Activated CD8-positive, alpha-beta memory T cell treated with anti-CD3 and anti-CD28 coated beads for 1 hour (primary cell): ENCODE data around the gene NDST1.

Experiments used
- DNase-seq, 2 donors: peaks; one replicate each; pipeline ENCODE4 v3.0.0-alpha.2; 2020; ENCODE audit warnings: low read depth in 1 of 2; ENCODE audit errors: extremely low read depth in 1 of 2

Gene NDST1

DNA sequence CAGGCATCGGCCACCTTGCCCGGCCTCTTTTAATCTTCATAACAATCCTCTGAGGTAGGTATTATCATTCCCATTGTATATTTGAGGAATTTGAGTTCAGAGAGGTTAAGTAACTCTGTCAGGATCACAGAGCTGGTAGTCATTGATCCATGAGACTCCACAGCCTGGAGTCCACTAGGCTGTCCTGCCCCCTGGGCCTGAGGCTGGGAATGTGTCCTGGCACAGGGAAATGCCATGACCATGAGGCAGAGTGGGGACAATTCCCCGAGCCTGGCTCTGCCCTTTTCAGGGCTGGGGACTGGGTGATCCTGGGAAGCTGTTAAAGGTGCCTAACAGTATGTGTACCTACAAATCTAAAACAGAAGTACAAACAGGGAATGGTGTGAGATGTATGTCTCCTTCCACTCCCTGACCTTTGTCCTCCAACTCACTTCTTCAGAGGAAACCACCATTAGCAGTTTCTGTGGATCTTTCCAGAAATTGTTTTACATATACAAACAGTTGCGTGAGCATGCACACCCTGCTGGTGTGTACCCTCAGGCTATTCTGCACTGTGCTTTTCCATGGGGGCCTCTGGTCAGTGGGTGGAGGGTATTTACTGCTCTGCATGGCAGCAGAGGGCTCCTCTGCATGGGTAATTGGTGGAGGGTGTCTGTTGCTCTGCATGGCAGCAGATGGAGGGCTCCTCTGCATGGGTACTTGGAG, 53.8 kb downstream of the NDST1 start:
- no peak for DNase-seq

DNA sequence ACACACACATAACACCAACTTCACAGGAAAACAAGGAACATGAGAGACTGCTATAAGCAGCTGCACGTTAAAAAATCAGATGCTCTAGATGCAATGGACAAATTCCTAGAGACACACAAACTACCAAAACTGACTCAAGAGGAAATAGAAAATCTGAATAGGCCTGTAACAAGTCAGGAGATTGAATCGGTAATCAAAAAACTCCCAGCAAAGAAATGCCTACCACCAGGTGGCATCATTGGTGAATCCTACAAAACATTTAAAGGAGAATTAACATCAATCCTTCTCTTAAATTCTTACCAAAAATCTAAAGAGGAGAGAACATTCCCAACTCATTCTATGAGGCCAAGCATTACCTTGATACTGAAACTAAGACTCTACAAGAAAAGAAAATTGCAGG, 54.9 kb downstream of the NDST1 start:
- no peak for DNase-seq

DNA sequence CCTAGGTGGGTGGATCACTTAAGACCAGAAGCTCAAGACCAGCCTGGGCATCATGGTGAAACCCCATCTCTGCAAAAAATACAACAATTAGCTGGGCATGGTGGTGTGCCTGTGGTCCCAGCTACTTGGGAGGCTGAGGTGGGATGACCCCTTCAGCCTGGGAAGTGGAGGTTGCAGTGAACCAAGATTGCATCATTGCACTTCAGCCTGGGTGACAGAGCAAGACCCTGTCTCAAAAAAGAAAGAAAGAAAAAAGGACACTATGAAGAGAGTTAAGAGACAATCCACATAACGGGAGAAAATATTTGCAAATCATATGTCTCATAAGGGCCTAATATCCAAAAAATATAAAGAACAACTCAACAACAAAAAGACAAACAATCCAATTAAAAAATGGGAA, 57.9 kb downstream of the NDST1 start:
- DNase-seq: no peak

DNA sequence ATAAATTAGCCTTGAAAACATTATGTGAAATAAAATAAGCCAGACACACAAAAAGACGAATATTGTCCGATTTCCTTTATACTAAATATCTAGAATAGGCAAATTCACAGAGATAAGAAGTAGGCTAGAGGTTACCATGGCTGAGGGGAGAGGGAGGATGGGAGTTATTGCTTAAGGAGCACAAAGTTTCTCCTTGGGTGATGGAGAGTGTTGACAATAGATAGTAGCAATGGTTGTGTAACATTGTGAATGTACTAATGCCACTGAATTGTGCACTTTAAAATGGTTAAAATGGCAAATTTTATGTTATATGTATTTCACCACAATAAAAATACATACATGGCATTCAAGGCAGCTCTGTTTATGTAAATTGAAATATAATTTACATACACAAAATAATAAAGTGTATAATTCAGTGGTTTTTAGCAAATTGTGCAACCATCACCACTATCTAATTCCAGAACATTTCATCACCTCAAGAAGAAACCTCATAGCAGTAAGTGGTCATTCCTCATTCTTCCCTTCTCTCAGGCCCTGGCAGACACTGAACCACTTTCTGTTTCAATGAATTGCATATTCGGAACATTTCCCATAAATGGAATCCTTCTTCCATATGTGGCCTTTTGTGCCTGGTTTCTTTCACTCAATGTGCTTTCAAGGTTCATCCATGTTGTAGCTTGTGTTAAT, 59.2 kb downstream of the NDST1 start:
- no peak for DNase-seq

DNA sequence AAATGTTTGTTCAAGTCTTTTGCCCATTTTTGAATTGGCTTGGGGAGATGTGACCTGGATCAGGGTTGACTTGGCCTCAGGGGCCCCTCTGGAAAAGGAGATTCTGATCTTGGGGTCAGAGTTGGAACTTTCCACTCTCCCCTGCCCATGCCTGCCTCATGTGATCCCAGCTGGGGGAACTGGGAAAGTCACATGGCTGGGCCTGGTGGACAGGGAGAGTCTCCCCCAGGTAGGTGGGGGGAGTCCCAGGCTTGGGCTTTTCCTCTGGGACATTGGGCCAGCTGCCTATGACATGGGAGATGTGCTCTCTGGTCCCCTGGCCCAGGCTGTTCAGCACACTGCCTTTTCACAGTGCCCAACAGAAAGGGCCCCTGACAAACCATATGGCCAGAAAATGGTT, 60.7 kb downstream of the NDST1 start:
- no peak for DNase-seq

DNA sequence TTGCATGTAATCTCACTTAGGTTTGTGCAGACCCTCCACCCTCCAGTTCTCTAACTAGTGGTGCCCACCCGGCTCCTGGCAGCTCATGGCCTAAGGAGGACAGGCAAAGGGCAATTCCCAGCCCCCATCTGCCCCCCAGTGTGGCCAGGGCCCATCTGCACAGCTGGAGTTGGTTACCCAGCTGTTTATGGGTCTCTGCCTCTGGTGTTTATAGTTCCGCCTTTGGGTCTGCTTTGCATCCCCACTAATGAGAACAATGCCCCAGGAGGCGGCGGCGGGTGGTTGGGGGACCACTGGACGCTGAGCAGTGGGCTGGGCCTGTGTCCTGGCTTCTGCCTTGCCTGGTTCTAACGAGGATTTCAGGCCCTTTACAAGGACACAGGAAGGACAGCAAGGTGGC, 62.4 kb downstream of the NDST1 start:
- DNase-seq: no peak

DNA sequence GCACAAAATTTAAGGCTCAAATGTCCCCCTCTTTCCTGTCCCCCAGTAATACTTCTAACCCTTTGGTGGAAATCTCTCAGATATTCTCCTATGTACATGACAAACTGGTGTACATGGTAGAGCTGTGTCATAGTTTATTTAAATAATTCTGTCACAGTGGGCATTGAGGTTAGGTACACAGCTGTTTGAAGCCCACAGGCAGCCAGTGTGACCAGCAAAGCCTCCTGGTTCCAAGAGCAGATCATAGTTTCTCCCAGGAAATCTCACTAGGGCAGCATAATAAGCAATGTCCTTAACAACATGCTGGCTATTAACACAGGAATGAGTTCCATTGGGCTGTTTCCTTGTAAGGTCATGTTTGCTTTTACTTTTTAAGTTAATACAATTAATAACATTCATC, 63.9 kb downstream of the NDST1 start:
- no peak for DNase-seq

DNA sequence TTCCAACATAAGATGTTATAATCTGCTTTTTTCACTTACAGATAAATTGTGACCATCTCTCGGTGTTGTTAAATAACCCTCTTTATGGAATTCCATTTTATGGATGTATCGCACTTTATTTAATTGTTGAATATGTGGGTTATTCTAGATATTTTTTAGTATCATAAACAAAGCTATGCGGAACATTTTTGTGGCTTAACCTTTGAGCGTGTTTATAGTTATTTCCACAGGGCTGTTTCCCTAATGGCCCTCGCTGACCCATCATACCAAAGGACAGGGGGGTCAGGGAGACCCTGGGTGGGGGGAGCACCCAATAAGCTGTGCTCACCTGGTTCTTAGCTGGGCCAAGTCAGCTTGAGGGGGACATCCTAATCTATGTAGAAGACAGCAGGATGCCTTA, 65.3 kb downstream of the NDST1 start:
- no peak for DNase-seq

DNA sequence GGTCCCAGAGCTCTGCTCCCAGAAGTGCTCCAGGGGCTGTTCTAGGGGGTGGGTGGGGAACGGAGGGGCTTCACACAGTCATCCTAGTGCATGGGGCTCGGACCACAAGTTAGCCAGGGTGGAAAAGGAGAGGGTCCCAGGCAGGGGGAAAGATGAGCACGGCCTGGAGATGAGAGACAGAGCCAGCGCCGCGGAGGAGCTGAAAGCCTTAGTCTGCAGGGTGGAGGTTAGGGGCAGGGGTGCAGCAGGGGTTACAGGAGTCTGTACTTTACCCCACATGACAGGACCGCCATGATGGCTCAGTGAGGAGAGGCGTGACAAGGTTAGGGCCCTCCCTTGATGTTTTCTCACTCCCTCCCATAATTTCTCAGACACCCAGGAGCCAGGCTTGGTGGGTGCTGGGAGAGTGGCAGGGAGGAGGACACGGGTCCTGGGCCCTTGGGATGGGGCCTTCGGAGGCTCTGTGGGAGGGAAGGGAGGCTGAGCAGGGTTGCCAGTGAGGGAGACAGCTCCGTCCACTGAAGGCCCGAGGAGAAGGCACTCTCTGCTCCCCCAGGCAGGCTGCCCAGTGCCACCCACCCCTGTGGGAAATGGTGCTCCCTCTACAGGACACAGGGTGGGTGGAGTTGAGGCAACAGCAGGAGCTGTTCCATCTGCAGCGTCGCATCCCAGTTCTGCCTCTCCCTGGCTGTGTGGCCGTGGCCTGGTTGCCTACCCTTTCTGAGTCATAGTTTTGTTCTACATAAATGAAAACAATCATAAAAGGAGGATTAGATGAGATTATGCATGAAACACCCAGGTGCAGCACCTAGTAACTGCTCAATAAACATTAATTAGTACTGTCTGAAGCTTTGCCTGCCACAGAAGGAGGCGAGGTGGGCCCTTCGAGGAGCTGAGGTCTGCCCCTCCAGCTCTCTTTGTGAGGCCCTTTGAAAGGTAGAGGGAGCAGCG, 66.2 kb downstream of the NDST1 start:
- no peak for DNase-seq

DNA sequence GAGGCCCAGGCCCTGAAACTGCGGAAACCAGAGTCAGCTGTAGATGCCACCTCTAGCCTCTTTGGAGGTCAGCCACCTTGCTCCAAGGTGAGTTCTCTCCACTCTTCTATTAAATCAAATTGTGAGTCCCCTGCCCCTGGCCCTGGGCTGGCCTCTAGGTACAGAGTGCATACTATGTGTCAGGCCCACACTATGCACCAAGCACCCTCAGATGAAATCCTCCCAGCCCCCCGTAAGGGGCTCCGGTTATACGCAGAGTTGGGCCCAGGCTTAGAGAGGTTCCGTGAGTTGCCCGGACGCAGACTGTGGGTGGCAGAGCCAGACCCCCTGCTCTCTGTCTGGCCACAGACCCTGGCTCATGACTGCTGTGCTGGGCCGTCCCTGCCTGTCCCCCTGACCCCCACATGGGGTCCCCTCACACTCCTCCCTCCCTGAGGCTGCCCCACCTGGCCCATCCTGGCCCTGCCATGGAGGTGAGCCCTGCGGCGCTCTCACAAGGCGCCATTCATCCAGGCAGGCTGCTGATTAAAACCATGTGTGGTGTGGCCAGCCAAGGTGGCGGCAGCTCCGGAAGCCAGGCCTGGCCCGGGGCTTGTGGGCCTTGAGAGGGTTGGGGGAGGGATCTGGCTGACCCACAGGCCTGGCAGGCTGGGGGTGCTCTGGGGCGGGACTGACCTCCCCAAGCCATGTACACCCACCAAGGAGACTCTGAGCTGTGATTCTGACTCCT, 67.1 kb downstream of the NDST1 start:
- no peak for DNase-seq

DNA sequence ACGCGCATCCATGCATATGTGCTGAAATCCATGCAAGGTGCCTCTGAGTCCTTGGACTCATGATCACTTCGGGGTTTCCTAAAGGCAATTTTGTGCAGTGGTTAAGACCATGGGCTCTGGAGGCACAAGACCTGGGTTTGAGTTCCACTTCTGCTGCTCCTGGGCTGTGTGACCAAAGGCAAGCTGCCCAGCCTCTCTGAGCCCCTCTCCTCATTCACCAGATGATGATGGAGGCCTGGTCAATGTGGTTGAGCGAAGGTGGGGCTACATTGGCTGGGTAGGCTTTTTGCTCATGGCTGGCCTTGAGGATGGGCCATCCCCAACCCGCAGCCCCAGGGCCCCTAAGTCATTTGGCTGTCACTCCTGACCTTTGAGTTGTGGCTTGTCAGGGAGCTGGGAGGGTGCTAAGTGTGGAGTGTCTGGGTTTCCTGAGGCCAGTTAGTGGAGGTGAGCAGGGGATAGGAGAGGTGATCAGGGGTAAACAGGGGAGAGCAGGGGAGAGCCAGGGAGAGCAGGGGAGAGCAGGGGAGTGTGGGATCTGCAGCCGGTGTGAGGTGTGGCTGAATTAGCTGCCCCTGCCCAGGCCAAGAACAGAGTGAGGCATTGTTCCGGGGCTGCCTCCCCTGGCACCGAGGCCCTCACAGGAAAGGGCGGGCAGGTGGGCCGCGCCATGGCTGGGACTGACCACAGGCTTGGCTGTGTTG, 68.0 kb downstream of the NDST1 start:
- DNase-seq: no peak

DNA sequence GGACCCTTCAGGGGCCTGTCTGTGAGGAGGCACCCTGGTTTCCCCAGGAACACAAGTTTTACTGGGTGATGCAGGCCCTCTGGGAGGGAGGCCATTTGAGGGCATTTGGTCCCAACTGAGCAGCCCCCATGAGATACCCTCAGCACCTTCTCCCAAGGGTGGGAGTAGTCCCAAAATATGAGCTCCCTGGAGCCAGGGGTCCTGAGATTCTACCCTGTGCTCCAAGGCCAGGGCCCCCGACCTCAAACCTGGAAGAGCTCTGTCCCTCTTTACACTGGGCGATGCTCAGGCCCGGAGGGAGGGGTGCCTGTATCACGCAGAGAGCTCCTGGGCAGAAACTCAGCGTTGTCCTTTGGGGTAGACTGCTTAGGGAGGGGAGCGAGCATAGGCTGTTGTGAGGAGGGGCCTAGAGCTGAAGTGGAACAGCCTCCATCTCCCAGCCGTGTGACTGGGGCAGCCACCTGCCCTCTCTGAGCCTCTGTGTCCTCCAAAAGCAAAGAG, 68.6 kb downstream of the NDST1 start:
- no peak for DNase-seq

DNA sequence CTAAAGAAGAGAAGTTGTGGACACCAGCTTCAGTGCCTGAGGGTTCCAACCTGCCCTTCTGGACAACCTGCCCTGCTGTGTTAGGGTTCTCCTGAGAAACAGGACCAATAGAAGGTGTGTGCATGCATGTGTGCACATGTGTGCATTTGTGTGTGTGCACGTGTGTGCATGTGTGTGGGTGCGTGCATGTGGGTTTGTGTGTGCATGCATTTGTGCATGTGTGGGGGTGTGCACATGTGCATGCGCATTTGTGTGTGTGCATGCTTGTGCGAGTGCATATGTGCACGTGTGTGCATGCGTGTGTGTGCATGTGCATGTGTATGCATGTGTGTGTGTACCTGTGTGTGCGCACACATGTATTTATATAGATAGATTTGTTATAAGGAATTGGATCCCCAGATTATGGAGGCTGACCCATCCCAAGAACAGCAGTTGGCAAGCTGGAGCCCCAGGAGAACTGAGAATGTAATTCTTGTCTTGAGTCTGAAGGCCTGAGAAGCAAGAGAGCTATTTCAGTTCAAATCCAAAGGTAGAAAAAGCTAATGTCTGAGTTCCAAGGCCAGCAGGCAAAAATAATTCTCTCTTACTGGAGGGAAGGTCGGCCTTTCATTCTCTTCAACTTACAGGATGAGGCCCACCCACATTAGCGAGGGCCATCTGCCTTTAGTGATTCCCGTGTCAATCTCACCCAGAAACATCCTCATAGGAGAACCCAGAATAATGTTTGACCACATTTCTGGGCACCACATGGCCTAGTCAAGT, 69.6 kb downstream of the NDST1 start:
- no peak for DNase-seq

DNA sequence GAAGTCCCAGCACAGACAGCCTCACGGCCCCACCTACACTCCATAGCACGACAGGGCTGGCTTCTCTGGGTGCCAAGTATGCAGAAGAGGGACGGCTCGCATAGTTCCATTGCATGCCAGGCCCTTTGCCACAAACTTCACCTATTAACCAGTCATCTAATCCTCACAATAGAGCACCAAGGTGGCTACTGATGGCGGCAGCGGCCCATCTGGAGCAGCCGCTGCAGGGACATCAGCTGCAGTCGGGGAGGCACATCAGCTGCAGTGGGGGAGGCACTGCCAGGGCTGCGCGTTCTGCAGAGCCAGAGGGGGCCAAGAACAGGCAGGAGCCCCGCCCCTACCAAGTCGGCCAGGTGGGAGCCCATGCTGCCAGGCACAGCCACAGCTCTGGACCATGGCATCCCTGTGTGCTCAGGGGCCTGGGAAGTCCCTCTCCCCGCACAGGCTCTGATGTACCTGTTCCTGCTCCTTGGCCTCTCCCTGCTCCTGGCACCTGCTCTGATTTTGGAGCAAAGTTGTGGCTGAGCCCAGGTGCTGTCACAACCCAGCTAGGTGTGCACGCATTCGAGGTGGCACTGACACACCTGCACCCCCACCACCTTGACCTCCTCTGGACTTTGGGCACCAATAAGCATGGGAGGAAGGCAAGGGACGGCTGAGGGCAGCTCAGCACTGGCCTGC, 71.0 kb downstream of the NDST1 start:
- no peak for DNase-seq

DNA sequence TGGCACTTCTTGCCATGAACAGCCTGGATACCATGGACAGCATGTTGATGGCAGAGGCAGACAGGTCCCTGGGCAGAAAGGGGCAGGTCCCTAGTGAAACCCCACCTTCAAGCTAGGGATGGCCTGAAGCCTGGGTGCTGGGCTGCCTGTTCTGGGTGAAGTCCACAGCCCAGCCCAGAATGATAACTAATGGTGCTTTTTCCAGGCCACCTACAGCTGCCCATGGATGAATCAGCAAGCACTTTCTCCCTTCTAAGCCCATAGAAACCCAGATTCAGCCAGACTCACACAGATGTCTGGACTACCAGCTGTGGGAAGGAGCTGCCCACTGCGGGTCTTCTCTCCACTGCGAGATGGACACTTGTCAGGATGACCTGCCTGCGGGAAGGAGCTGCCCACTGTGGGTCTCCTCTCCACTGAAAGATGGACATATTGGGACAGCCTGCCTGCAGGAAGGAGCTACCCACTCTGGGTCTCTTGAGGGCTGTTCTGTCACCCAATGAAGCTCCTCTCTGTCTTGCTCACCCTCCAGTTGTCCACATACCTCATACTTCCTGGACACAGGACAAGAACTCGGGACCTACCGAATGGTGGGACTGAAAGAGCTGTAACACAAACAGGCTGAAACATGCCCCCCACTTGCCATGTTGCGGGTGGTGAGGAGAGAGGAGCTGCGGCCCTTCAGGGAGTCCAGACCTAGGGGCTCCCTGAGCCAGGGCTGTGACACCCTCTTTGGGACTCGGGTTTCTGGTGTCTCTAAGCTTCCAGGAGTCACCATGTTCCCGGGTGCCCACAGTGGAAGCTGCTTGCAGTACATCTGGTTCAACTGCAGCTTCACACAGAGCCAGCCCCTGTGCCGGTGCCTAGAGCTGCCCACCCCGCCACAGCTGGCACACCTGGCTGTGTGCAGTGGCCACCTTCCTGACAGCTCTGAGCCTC, 71.8 kb downstream of the NDST1 start:
- DNase-seq: no peak

DNA sequence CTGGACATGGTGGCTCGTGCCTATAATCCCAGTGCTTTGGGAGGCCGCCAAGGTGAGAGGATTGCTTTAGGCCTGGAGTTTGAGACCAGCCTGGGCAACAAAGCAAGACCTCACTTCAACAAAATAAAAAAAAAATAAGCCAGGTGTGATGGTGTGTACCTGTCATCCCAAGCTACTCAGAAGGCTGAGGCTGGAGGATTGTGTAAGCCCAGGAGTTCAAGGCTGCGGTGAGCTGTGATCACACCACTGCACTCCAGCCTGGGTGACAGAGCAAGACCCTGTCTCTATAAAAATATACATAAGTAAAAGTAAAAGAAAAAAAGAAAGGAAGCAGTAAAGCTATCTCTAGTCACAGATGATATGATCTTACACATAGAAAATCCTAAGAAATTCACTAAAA, 73.0 kb downstream of the NDST1 start:
- no peak for DNase-seq

DNA sequence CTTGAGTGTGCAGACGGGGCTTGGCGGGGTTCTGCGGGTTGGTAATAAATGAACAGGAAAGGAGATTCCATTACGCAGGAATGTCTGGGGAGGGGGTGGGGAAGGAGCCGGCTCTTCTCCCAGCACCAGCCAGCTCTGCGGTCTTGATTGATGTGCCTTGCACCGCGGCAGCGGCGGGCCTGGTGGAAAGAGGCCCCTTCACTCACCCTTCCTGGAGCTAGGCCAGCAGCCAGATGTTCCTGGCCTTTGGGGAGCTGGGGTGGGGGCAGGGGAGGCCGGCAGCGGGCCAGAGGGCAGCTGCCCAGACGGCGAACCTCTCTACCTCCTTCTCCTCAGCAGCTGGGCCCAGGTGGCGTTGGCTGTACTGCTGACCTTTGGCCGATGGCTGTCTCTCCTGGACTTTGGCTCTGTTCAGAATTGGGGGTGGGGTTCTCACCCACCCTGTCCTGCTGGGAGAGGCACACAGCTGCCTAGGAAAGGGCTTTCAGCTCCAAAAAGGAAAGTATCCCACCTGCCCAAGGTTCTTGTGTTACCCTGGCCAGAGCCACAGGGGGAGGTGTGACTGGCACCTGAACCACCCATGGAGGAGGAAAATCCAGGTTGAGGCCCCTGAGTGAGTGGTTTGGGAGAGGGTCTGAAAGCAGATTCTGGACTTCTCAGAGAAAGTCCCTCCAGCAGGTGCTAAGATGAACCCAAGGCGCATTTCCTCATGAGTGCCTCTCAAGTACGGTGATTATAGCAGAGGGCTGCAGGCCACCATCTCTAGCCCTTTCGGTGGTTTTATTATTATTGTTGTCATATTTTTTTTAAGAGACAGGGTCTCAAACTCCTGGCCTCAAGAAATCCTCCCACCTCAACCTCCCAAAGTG, 74.5 kb downstream of the NDST1 start:
- no peak for DNase-seq
